ENCODE results near the gene WTAP. TPM values are rescaled to one million over a fixed set of nuclear protein-coding genes. Genes with fewer than 3 reads are reported as not detected.

WTAP gene
- polyA plus RNA-seq: 94.5 and 101 TPM in 2 replicates

GRCh38 chr6:159726918-159727716, at the start of gene WTAP:
TSS of gene WTAP (plus strand) at chr6:159727506. CDS start at chr6:159736266, 8,760 bp downstream.

GRCh38 chr6:159693128-159693893, 34.0 kb upstream of the WTAP start, which contains the start of gene SOD2:
TSS of gene SOD2 (minus strand) at chr6:159693241. CDS start at chr6:159693167, 74 bp downstream.

GRCh38 chr6:159761873-159762680, 34.8 kb downstream of the WTAP start, which contains the start of gene ACAT2:
TSS of gene ACAT2 (plus strand) at chr6:159762045. CDS start at chr6:159762088, 43 bp downstream.

GRCh38 chr6:159789377-159790148, 62.3 kb downstream of the WTAP start, which contains the start of gene TCP1:
TSS of gene TCP1 (minus strand) at chr6:159789602. CDS start at chr6:159789468, 134 bp downstream.

GRCh38 chr6:159790149-159790955, 63.0 kb downstream of the WTAP start, which contains the start of gene MRPL18:
TSS of gene MRPL18 (plus strand) at chr6:159790467. CDS start at chr6:159790588, 121 bp downstream.

GRCh38 chr6:159800141-159800865, 73.0 kb downstream of the WTAP start, which contains the start of gene PNLDC1:
TSS of gene PNLDC1 (plus strand) at chr6:159800276. CDS start at chr6:159800308, 32 bp downstream.

Other genes starting within 250 kb of the WTAP start
- 74.9 and 78.3 TPM in 2 replicates for gene SOD2, start 34.3 kb upstream of the WTAP start, polyA plus RNA-seq
- gene ACAT2, start 34.5 kb downstream of the WTAP start, polyA plus RNA-seq: 15.8 and 55.5 TPM in 2 replicates
- gene TCP1, start 62.1 kb downstream of the WTAP start, polyA plus RNA-seq: 149 and 191 TPM in 2 replicates
- gene MRPL18, start 63.0 kb downstream of the WTAP start, polyA plus RNA-seq: 179 and 190 TPM in 2 replicates
- 1.0 TPM in 1 of 2 replicates, not detected in the other for gene PNLDC1, start 72.8 kb downstream of the WTAP start, polyA plus RNA-seq
- gene MAS1, start 163.5 kb downstream of the WTAP start, polyA plus RNA-seq: 0.44 TPM in 1 of 2 replicates, not detected in the other
- 5.7 and 7.6 TPM in 2 replicates for gene IGF2R, start 241.6 kb downstream of the WTAP start, polyA plus RNA-seq